T-helper 9 cell (primary cell): ENCODE measurements around the gene TUT7.
"Not testable (repeated sequence)": the region's sequence is repeated elsewhere in the genome, so short reads cannot be mapped to it uniquely, and the experiment has no call there.

Experiments
- DNase-seq: peaks from one replicate; pipeline ENCODE4 v3.0.0-alpha.2; 2020
- total RNA-seq, 2 donors: gene quantifications; one replicate each; lab custom pipeline; 2026; lab: John Stamatoyannopoulos, UW

TUT7 gene
- 114 to 164 reads per million in 2 donors for total RNA-seq

- DNase-seq, result peak; percentile 91
Measured at GRCh38 chr9:86354011-86354817, at the start of gene TUT7. TUT7 (minus strand) TSS chr9:86354410; CDS start chr9:86353199, 1,211 bp downstream.

GRCh38 chr9:86402591-86402990 is 48.4 kb upstream of the TUT7 start:
- no peak for DNase-seq

- DNase-seq, result no peak
Measured at GRCh38 chr9:86396412-86396811, 42.2 kb upstream of the TUT7 start.

GRCh38 chr9:86390184-86390583 is 36.0 kb upstream of the TUT7 start:
- not testable (repeated sequence) for DNase-seq

GRCh38 chr9:86389628-86390027 is 35.4 kb upstream of the TUT7 start:
- no peak for DNase-seq

GRCh38 chr9:86387376-86387775 is 33.2 kb upstream of the TUT7 start:
- DNase-seq, result no peak

GRCh38 chr9:86383000-86383399 is 28.8 kb upstream of the TUT7 start:
- DNase-seq, result not testable (repeated sequence)

- no peak for DNase-seq
Measured at GRCh38 chr9:86376016-86376415, 21.8 kb upstream of the TUT7 start.

GRCh38 chr9:86369810-86370209 is 15.6 kb upstream of the TUT7 start:
- DNase-seq, result no peak

GRCh38 chr9:86368871-86369521 is 14.8 kb upstream of the TUT7 start:
- DNase-seq, result no peak

GRCh38 chr9:86361176-86361575 is 7.0 kb upstream of the TUT7 start:
- no peak for DNase-seq

- DNase-seq, result no peak
Measured at GRCh38 chr9:86359151-86359879, 5.1 kb upstream of the TUT7 start.

- DNase-seq, result no peak
Measured at GRCh38 chr9:86356871-86357866, 3.0 kb upstream of the TUT7 start.

GRCh38 chr9:86355814-86356213 is 1.6 kb upstream of the TUT7 start:
- DNase-seq, result no peak

GRCh38 chr9:86354818-86355309 is 654 bp upstream of the TUT7 start:
- no peak for DNase-seq

GRCh38 chr9:86353655-86354010 is 577 bp downstream of the TUT7 start:
- DNase-seq, result peak; percentile 4

- DNase-seq, result no peak
Measured at GRCh38 chr9:86352440-86353077, 1.7 kb downstream of the TUT7 start.

GRCh38 chr9:86351880-86352279 is 2.3 kb downstream of the TUT7 start:
- DNase-seq, result no peak

- no peak for DNase-seq
Measured at GRCh38 chr9:86350006-86350760, 4.0 kb downstream of the TUT7 start.

GRCh38 chr9:86349271-86349670 is 4.9 kb downstream of the TUT7 start:
- no peak for DNase-seq

- DNase-seq, result no peak
Measured at GRCh38 chr9:86347991-86348390, 6.2 kb downstream of the TUT7 start.
